SK-N-SH (cell line): ENCODE data around the gene MYOM3. TPM values are rescaled to one million over a fixed set of nuclear protein-coding genes. Genes with fewer than 3 reads are reported as not detected.

Experiments
- CTCF ChIA-PET: fragments of 300-600, 350-600 bp; formaldehyde crosslinking; extraction: SDS; loops from one replicate; lab custom pipeline; 2021; lab: Yijun Ruan, JAX
- POLR2A ChIA-PET: fragments of 350-600 bp; sonication (Branson Sonifier 250); formaldehyde crosslinking; extraction: SDS; loops from one replicate; lab custom pipeline; 2020; ENCODE audit warnings: antibody characterized with exemption, inconsistent platforms; lab: Yijun Ruan, JAX
- DNase-seq: peaks from one replicate; pipeline ENCODE4 v3.0.0; 2012
- H2AFZ ChIP-seq: fragments of 200-600 bp; sonication (generic); 2 replicates; pipeline ENCODE4 v1.8.1; 2016; ENCODE audit warnings: antibody characterized with exemption, mild to moderate bottlenecking, low read depth
- H3F3A ChIP-seq: fragments of 200-600 bp; sonication (generic); replicated peaks from 2 replicates; pipeline ENCODE3; 2016; ENCODE audit warnings: antibody characterized with exemption, mild to moderate bottlenecking; ENCODE audit not compliant: insufficient read depth
- H3K27ac ChIP-seq, 2 experiments: fragments of 200-500 bp in 1 of 2; fragments of 200-600 bp in 1 of 2; sonication (Bioruptor generic) in 1 of 2; sonication (generic), shearing (Covaris generic) in 1 of 2; 2 replicates each; pipeline versions ENCODE4 v1.5.1 to v1.6.1; 2014 to 2016; ENCODE audit warnings: low read depth in 2 of 2, inconsistent platforms in 1 of 2, low read length in 1 of 2, mild to moderate bottlenecking in 1 of 2, mixed read lengths in 1 of 2
- H3K27me3 ChIP-seq: fragments of 200-600 bp; sonication (generic), shearing (Covaris generic); 2 replicates; pipeline ENCODE4 v1.6.1; 2016; ENCODE audit warnings: mixed run types; ENCODE audit not compliant: insufficient read depth
- H3K36me3 ChIP-seq, 2 experiments: fragments of 200-500 bp in 1 of 2; fragments of 200-600 bp in 1 of 2; sonication (Bioruptor generic) in 1 of 2; sonication (generic) in 1 of 2; replicated peaks in 1 of 2; 2 replicates each; pipeline versions ENCODE3 to v1.5.1; 2014 to 2016; ENCODE audit warnings: low read length in 1 of 2, mild to moderate bottlenecking in 1 of 2; ENCODE audit not compliant: insufficient read depth in 2 of 2, control insufficient read depth in 1 of 2
- H3K4me1 ChIP-seq, 2 experiments: fragments of 200-500 bp in 1 of 2; fragments of 200-600 bp in 1 of 2; sonication (Bioruptor generic) in 1 of 2; sonication (generic), shearing (Covaris generic) in 1 of 2; 2 replicates each; pipeline versions ENCODE4 v1.5.1 to v1.6.1; 2014 to 2016; ENCODE audit warnings: low read depth in 1 of 2, low read length in 1 of 2, mixed run types in 1 of 2; ENCODE audit not compliant: insufficient read depth in 2 of 2, control insufficient read depth in 1 of 2
- H3K4me2 ChIP-seq: fragments of 200-600 bp; sonication (generic), shearing (Covaris generic); 2 replicates; pipeline ENCODE4 v1.6.1; 2017; ENCODE audit warnings: mixed run types
- H3K4me3 ChIP-seq, 2 experiments: fragments of 200-500 bp in 1 of 2; fragments of 200-600 bp in 1 of 2; sonication (Bioruptor generic) in 1 of 2; sonication (generic), shearing (Covaris generic) in 1 of 2; 2 replicates each; pipeline versions ENCODE4 v1.5.1 to v1.8.1; 2014 to 2016; ENCODE audit warnings: low read depth in 2 of 2, inconsistent platforms in 1 of 2, low read length in 1 of 2, mild to moderate bottlenecking in 1 of 2, mixed read lengths in 1 of 2, moderate library complexity in 1 of 2
- H3K79me2 ChIP-seq: fragments of 200-600 bp; sonication (generic); 2 replicates; pipeline ENCODE4 v1.8.1; 2017; ENCODE audit warnings: mild to moderate bottlenecking; ENCODE audit not compliant: insufficient read depth
- H3K9ac ChIP-seq: fragments of 200-600 bp; sonication (generic); 2 replicates; pipeline ENCODE4 v1.6.1; 2017; ENCODE audit warnings: mixed run types
- H3K9me2 ChIP-seq: fragments of 200-600 bp; sonication (generic); 2 replicates; pipeline ENCODE4 v1.6.1; 2017; ENCODE audit warnings: mixed run types
- H3K9me3 ChIP-seq: fragments of 200-600 bp; sonication (generic); 2 replicates; pipeline ENCODE4 v1.6.1; 2017; ENCODE audit warnings: mixed run types, mild to moderate bottlenecking, moderate library complexity
- H4K20me1 ChIP-seq: fragments of 200-600 bp; sonication (generic); 2 replicates; pipeline ENCODE4 v1.6.1; 2017; ENCODE audit warnings: mild to moderate bottlenecking, mixed run types; ENCODE audit not compliant: insufficient read depth
- CHD2 ChIP-seq: fragments of 150-350 bp; IDR thresholded peaks from 2 replicates; pipeline ENCODE4 v1.6.1; 2018; ENCODE audit warnings: low read length; ENCODE audit not compliant: partially characterized antibody
- EZH2phosphoT487 ChIP-seq: fragments of 200-600 bp; sonication (generic); IDR thresholded peaks from 2 replicates; pipeline ENCODE4 v1.6.1; 2017; ENCODE audit warnings: low read depth, mixed run types, mild to moderate bottlenecking, antibody characterized with exemption, moderate library complexity, borderline replicate concordance
- FOSL2 ChIP-seq: IDR thresholded peaks from 2 replicates; pipeline ENCODE4 v1.4.0; 2012; ENCODE audit warnings: low read depth, mild to moderate bottlenecking, moderate library complexity, borderline replicate concordance
- FOXM1 ChIP-seq: IDR thresholded peaks from 2 replicates; pipeline ENCODE4 v1.4.0; 2012; ENCODE audit warnings: low read depth, mild to moderate bottlenecking
- JUND ChIP-seq: IDR thresholded peaks from 2 replicates; pipeline ENCODE4 v1.4.0; 2012
- MEF2A ChIP-seq: IDR thresholded peaks from 2 replicates; pipeline ENCODE4 v1.4.0; 2012; ENCODE audit warnings: low read depth, borderline replicate concordance
- NFIC ChIP-seq: IDR thresholded peaks from 2 replicates; pipeline ENCODE4 v1.4.0; 2012; ENCODE audit warnings: borderline replicate concordance
- PBX3 ChIP-seq: IDR thresholded peaks from 2 replicates; pipeline ENCODE4; 2012
- RCOR1 ChIP-seq: fragments of 150-350 bp; IDR thresholded peaks from 2 replicates; pipeline ENCODE4 v1.6.1; 2017; ENCODE audit warnings: antibody characterized with exemption, low read length
- SMC3 ChIP-seq: IDR thresholded peaks from 2 replicates; pipeline ENCODE4 v1.6.1; 2012; ENCODE audit warnings: low read depth, low read length, improper control_type of control experiment
- TAF1 ChIP-seq: IDR thresholded peaks from 2 replicates; pipeline ENCODE4 v1.6.1; 2012; ENCODE audit warnings: low read depth, mild to moderate bottlenecking, low read length, moderate library complexity, borderline replicate concordance
- TEAD4 ChIP-seq: IDR thresholded peaks from 2 replicates; pipeline ENCODE4 v1.4.0; 2012; ENCODE audit warnings: mild to moderate bottlenecking, borderline replicate concordance; ENCODE audit not compliant: insufficient read depth
- USF1 ChIP-seq: IDR thresholded peaks from 2 replicates; pipeline ENCODE4 v1.4.0; 2012; ENCODE audit warnings: low read depth, borderline replicate concordance
- WGBS: methylation state at CpG from one replicate; pipeline ENCODE4 v1.1.6; 2017; ENCODE audit warnings: low lambda C conversion rate; 5-methylcytosine and 5-hydroxymethylcytosine counted together
- polyA plus RNA-seq, 3 experiments: library from polyadenylated mRNA; depleted of rRNA; stranded (reverse); fragments of >200 nt; gene quantifications; 2 replicates each; pipeline ENCODE4 v1.2.3, GENCODE V29; 2012
- TF ChIP-seq, protein P1 (sequence below): IDR thresholded peaks from 2 replicates; pipeline ENCODE4 v1.4.0; 2012; ENCODE audit warnings: low read depth, borderline replicate concordance
- TF ChIP-seq, protein P2 (sequence below): fragments of 150-350 bp; IDR thresholded peaks from 2 replicates; pipeline ENCODE4 v1.6.1; 2017; ENCODE audit warnings: antibody characterized with exemption, low read length, low read depth, borderline replicate concordance

MYOM3 gene
- polyA plus RNA-seq, 1 of the 3 experiments (the other 2 are of a cell fraction), result 0.02 TPM

- TF ChIP-seq TEAD4, result no peak
- TF ChIP-seq FOXM1, result no peak
- no peak for TF ChIP-seq FOSL2
- no peak for TF ChIP-seq USF1
These were observed 7.5 kb upstream of the MYOM3 start (continued) for GRCh38 chr1:24119489-24119858.

GRCh38 chr1:24118410-24119242 lies 6.7 kb upstream of the MYOM3 start:
- no peak overlapping the region for H3K4me2 ChIP-seq
- no peak overlapping the region for H3K4me3 ChIP-seq

GRCh38 chr1:24117722-24118409 lies 5.9 kb upstream of the MYOM3 start:
- H2AFZ ChIP-seq, result no peak overlapping the region
- H3K9ac ChIP-seq, result no peak overlapping the region
- no peaks in the 10 kb centered on the region for H3K9me2 ChIP-seq
- H3K4me3 ChIP-seq, result no peak overlapping the region
- 73% methylated on average over 10 of the region's 14 CpGs for WGBS
- H3K4me2 ChIP-seq, result no peak overlapping the region
- H3K79me2 ChIP-seq, result no peaks in the 10 kb centered on the region
- no peaks in the 10 kb centered on the region for H3K36me3 ChIP-seq
- H3K27ac ChIP-seq, result no peak overlapping the region
- no peaks in the 10 kb centered on the region for H3F3A ChIP-seq
- no peak for DNase-seq
- H3K4me1 ChIP-seq, result no peaks in the 10 kb centered on the region; a peak in 1 of 4 replicates
- CTCF ChIA-PET, result interaction anchor here (0.6 to 2.0 kb wide), 3 partner anchors 32 to 81 kb away, joined by 3 to 7 read pairs (median 3); no protein-coding TSS in a partner anchor
- POLR2A ChIA-PET, result no interaction called here
- H4K20me1 ChIP-seq, result no peaks in the 10 kb centered on the region
- H3K9me3 ChIP-seq, result no peaks in the 10 kb centered on the region
- no peaks in the 10 kb centered on the region; the same call in 1 of the 2 replicates for H3K27me3 ChIP-seq
- no peak for TF ChIP-seq USF1
- TF ChIP-seq SMC3, result no peak
- TF ChIP-seq JUND, result no peak
- no peak for TF ChIP-seq FOSL2
- TF ChIP-seq TAF1, result no peak
- TF ChIP-seq, protein P1, sequence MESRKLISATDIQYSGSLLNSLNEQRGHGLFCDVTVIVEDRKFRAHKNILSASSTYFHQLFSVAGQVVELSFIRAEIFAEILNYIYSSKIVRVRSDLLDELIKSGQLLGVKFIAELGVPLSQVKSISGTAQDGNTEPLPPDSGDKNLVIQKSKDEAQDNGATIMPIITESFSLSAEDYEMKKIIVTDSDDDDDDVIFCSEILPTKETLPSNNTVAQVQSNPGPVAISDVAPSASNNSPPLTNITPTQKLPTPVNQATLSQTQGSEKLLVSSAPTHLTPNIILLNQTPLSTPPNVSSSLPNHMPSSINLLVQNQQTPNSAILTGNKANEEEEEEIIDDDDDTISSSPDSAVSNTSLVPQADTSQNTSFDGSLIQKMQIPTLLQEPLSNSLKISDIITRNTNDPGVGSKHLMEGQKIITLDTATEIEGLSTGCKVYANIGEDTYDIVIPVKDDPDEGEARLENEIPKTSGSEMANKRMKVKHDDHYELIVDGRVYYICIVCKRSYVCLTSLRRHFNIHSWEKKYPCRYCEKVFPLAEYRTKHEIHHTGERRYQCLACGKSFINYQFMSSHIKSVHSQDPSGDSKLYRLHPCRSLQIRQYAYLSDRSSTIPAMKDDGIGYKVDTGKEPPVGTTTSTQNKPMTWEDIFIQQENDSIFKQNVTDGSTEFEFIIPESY, result no peak
- no peak for TF ChIP-seq RCOR1
- no peak for TF ChIP-seq PBX3
- TF ChIP-seq EZH2phosphoT487, result no peak

More at GRCh38 chr1:24118410-24119242, 6.7 kb upstream of the MYOM3 start:
- Histone ChIP-seq H3K79me2 (no peaks in the 10 kb centered on the region), H3K27ac (no peak overlapping the region), H3K9me3 (no peaks in the 10 kb centered on the region), H2AFZ (no peak overlapping the region), H3K9me2 (no peaks in the 10 kb centered on the region), H3K4me1 (no peaks in the 10 kb centered on the region; a peak in 1 of 4 replicates), H3K27me3 (no peaks in the 10 kb centered on the region; the same call in 1 of the 2 replicates), H3K9ac (no peak overlapping the region), H4K20me1 (no peaks in the 10 kb centered on the region), H3F3A (no peaks in the 10 kb centered on the region), H3K36me3 (no peaks in the 10 kb centered on the region)
- ChIA-PET CTCF (interaction anchor here (1.6 to 2.0 kb wide), 2 partner anchors 29 to 32 kb away, joined by 6 to 7 read pairs; no protein-coding TSS in a partner anchor), POLR2A (no interaction called here)
- no peak for DNase-seq
- WGBS, result 69% methylated on average over 7 of the region's 8 CpGs
- no peak for TF ChIP-seq FOXM1
- TF ChIP-seq MEF2A, result no peak
- TF ChIP-seq NFIC, result no peak
- TF ChIP-seq, protein P2, sequence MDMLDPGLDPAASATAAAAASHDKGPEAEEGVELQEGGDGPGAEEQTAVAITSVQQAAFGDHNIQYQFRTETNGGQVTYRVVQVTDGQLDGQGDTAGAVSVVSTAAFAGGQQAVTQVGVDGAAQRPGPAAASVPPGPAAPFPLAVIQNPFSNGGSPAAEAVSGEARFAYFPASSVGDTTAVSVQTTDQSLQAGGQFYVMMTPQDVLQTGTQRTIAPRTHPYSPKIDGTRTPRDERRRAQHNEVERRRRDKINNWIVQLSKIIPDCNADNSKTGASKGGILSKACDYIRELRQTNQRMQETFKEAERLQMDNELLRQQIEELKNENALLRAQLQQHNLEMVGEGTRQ, result no peak
- TF ChIP-seq CHD2, result no peak
